Glutamatergic neuron (in vitro differentiated cells): ENCODE data around the gene PCSK4. TPM values are rescaled to one million over a fixed set of nuclear protein-coding genes. Genes with fewer than 3 reads are reported as not detected.

ENCODE experiments used
- DNase-seq: peaks from one replicate; pipeline ENCODE4 v3.0.0; 2022
- H3K27ac Mint-ChIP-seq: one replicate; pipeline ENCODE4 v1.8.0; 2020; ENCODE audit warnings: mild to moderate bottlenecking, mixed read lengths, inconsistent platforms; ENCODE audit not compliant: unreplicated experiment
- H3K27me3 Mint-ChIP-seq: one replicate; pipeline ENCODE4 v1.8.0; 2020; ENCODE audit warnings: mild to moderate bottlenecking, moderate library complexity, mixed read lengths, inconsistent platforms; ENCODE audit not compliant: unreplicated experiment
- H3K36me3 Mint-ChIP-seq: one replicate; pipeline ENCODE4 v1.8.0; 2020; ENCODE audit warnings: mild to moderate bottlenecking, mixed read lengths, inconsistent platforms; ENCODE audit not compliant: unreplicated experiment
- H3K4me1 Mint-ChIP-seq: one replicate; pipeline ENCODE4 v1.8.0; 2020; ENCODE audit warnings: mild to moderate bottlenecking, low read depth, mixed read lengths, inconsistent platforms; ENCODE audit not compliant: unreplicated experiment
- H3K4me3 Mint-ChIP-seq: one replicate; pipeline ENCODE4 v1.8.0; 2020; ENCODE audit warnings: mild to moderate bottlenecking, mixed read lengths, inconsistent platforms; ENCODE audit not compliant: unreplicated experiment
- H3K9me3 Mint-ChIP-seq: one replicate; pipeline ENCODE4 v1.8.0; 2020; ENCODE audit warnings: mild to moderate bottlenecking, moderate library complexity, mixed read lengths, inconsistent platforms; ENCODE audit not compliant: unreplicated experiment
- CTCF ChIP-seq: fragments of 200-600 bp; sonication (generic); IDR thresholded peaks from one replicate; pipeline ENCODE4 v1.5.0; 2021; ENCODE audit not compliant: partially characterized antibody, unreplicated experiment
- total RNA-seq: library from RNA; stranded (reverse); fragmentation: NEBNext Ultra II Directional; extraction: Animal tissue kit (Norgen Biotek cat#: 25700); gene quantifications from one replicate; pipeline ENCODE4 v1.2.1, GENCODE V29; 2021; ENCODE audit not compliant: unreplicated experiment

Gene PCSK4
- total RNA-seq, 1 donor from 2014 or later: 21.2 TPM

- DNase-seq: no peak
- peaks cover 20% of the 10 kb centered on the region for H3K27me3 Mint-ChIP-seq
- no peak overlapping the region for H3K27ac Mint-ChIP-seq
- peaks cover 7% of the 10 kb centered on the region for H3K36me3 Mint-ChIP-seq
- peak overlapping the region; percentile 92 for H3K4me3 Mint-ChIP-seq
- no peak for TF ChIP-seq CTCF
- H3K9me3 Mint-ChIP-seq: peaks cover 12% of the 10 kb centered on the region
- H3K4me1 Mint-ChIP-seq: peaks cover 3% of the 10 kb centered on the region
Observed at GRCh38 chr19:1524972-1525325, 34.8 kb upstream of the PCSK4 start.

- H3K27me3 Mint-ChIP-seq: peaks cover 21% of the 10 kb centered on the region
- TF ChIP-seq CTCF: no peak
- peak overlapping the region; percentile 92 for H3K4me3 Mint-ChIP-seq
- peaks cover 7% of the 10 kb centered on the region for H3K36me3 Mint-ChIP-seq
- no peak for DNase-seq
- H3K27ac Mint-ChIP-seq: peak overlapping the region; percentile 41
- peaks cover 3% of the 10 kb centered on the region for H3K4me1 Mint-ChIP-seq
- H3K9me3 Mint-ChIP-seq: peaks cover 12% of the 10 kb centered on the region
Observed at GRCh38 chr19:1524287-1524971, 34.3 kb upstream of the PCSK4 start.

GRCh38 chr19:1523412-1524286, 33.5 kb upstream of the PCSK4 start, which contains the start of gene PLK5:
Gene PLK5 (plus strand): TSS chr19:1524077. CDS start chr19:1526997, 2,920 bp downstream.
- peaks cover 12% of the 10 kb centered on the region for H3K9me3 Mint-ChIP-seq
- peaks cover 3% of the 10 kb centered on the region for H3K4me1 Mint-ChIP-seq
- H3K36me3 Mint-ChIP-seq: peaks cover 7% of the 10 kb centered on the region
- peaks cover 21% of the 10 kb centered on the region for H3K27me3 Mint-ChIP-seq
- DNase-seq: peak; percentile 56
- H3K27ac Mint-ChIP-seq: peak within 1 kb of the TSS; percentile 41
- H3K4me3 Mint-ChIP-seq: peak within 1 kb of the TSS; percentile 92
- no peak for TF ChIP-seq CTCF

- no peak for DNase-seq
- H3K27ac Mint-ChIP-seq: no peak overlapping the region
- H3K4me3 Mint-ChIP-seq: no peak overlapping the region
- H3K9me3 Mint-ChIP-seq: peaks cover 18% of the 10 kb centered on the region
- no peak for TF ChIP-seq CTCF
- peaks cover 7% of the 10 kb centered on the region for H3K36me3 Mint-ChIP-seq
- peaks cover 3% of the 10 kb centered on the region for H3K4me1 Mint-ChIP-seq
- H3K27me3 Mint-ChIP-seq: peaks cover 24% of the 10 kb centered on the region
Observed at GRCh38 chr19:1522838-1523237, 32.7 kb upstream of the PCSK4 start.

GRCh38 chr19:1522061-1522460, 31.9 kb upstream of the PCSK4 start:
- Mint-ChIP-seq H3K4me1 (peaks cover 3% of the 10 kb centered on the region), H3K9me3 (peaks cover 16% of the 10 kb centered on the region), H3K27me3 (peaks cover 22% of the 10 kb centered on the region), H3K4me3 (no peak overlapping the region), H3K36me3 (peaks cover 7% of the 10 kb centered on the region), H3K27ac (no peak overlapping the region)
- DNase-seq: no peak
- TF ChIP-seq CTCF: no peak
